Trophoblast cell (in vitro differentiated cells and primary cell): Measurements from ENCODE around the gene ABL1.

Experiments
- DNase-seq, 2 donors: peaks; one replicate each; pipeline ENCODE4 v3.0.0-alpha.2; 2016
- H2AFZ ChIP-seq: 2 replicates; pipeline ENCODE4 v1.6.1; 2013; ENCODE audit warnings: low read length, moderate library complexity, mild to moderate bottlenecking; ENCODE audit not compliant: insufficient read depth, poor library complexity
- H2AK5ac ChIP-seq: 2 replicates; pipeline ENCODE4 v1.6.1; 2013; ENCODE audit warnings: mild to moderate bottlenecking, low read length
- H2BK120ac ChIP-seq: 2 replicates; pipeline ENCODE4 v1.6.1; 2013; ENCODE audit warnings: low read length, mild to moderate bottlenecking, moderate library complexity; ENCODE audit not compliant: insufficient read depth, poor library complexity
- H2BK12ac ChIP-seq: 2 replicates; pipeline ENCODE4 v1.6.1; 2013; ENCODE audit warnings: mild to moderate bottlenecking, low read length, moderate library complexity
- H2BK5ac ChIP-seq: 2 replicates; pipeline ENCODE4 v1.6.1; 2013; ENCODE audit warnings: low read length, low read depth, moderate library complexity, mild to moderate bottlenecking; ENCODE audit not compliant: poor library complexity
- H3K14ac ChIP-seq: 2 replicates; pipeline ENCODE4 v1.6.1; 2013; ENCODE audit warnings: mild to moderate bottlenecking, low read length
- H3K18ac ChIP-seq: 2 replicates; pipeline ENCODE4 v1.6.1; 2013; ENCODE audit warnings: mild to moderate bottlenecking, low read length
- H3K23ac ChIP-seq: 2 replicates; pipeline ENCODE4 v1.6.1; 2013; ENCODE audit warnings: low read length
- H3K27ac ChIP-seq: 2 replicates; pipeline ENCODE4 v1.5.1; 2013; ENCODE audit warnings: low read depth, mild to moderate bottlenecking, inconsistent platforms, low read length, moderate library complexity
- H3K27me3 ChIP-seq: 2 replicates; pipeline ENCODE4 v1.6.1; 2013; ENCODE audit warnings: inconsistent platforms, mild to moderate bottlenecking, low read length, moderate library complexity; ENCODE audit not compliant: insufficient read depth
- H3K36me3 ChIP-seq, 2 experiments: 1 replicate in 1 of 2; 2 replicates in 1 of 2; pipeline ENCODE4 v1.6.1; 2013; ENCODE audit warnings: low read length in 2 of 2, mild to moderate bottlenecking in 2 of 2, moderate library complexity in 1 of 2; ENCODE audit not compliant: insufficient read depth in 2 of 2, control insufficient read depth in 1 of 2
- H3K4ac ChIP-seq: 2 replicates; pipeline ENCODE4 v1.6.1; 2013; ENCODE audit warnings: low read depth, mild to moderate bottlenecking, low read length, moderate library complexity
- H3K4me1 ChIP-seq, 2 experiments: 1 replicate in 1 of 2; 2 replicates in 1 of 2; pipeline ENCODE4 v1.6.1; 2013; ENCODE audit warnings: low read length in 2 of 2, mild to moderate bottlenecking in 2 of 2, moderate library complexity in 1 of 2; ENCODE audit not compliant: insufficient read depth in 2 of 2, control insufficient read depth in 1 of 2
- H3K4me2 ChIP-seq: 2 replicates; pipeline ENCODE4 v1.6.1; 2013; ENCODE audit warnings: inconsistent platforms, mild to moderate bottlenecking, low read length, moderate library complexity
- H3K4me3 ChIP-seq: 2 replicates; pipeline ENCODE4 v1.5.1; 2013; ENCODE audit warnings: mild to moderate bottlenecking, low read depth, low read length, inconsistent platforms
- H3K79me1 ChIP-seq: one replicate; pipeline ENCODE4 v1.6.1; 2013; ENCODE audit warnings: low read length
- H3K79me2 ChIP-seq: 2 replicates; pipeline ENCODE4 v1.6.1; 2013; ENCODE audit warnings: low read length, mild to moderate bottlenecking; ENCODE audit not compliant: control insufficient read depth, insufficient read depth, poor library complexity
- H3K9ac ChIP-seq: 2 replicates; pipeline ENCODE4 v1.6.1; 2013; ENCODE audit warnings: mild to moderate bottlenecking, low read length
- H3K9me3 ChIP-seq: 2 replicates; pipeline ENCODE4 v1.6.1; 2013; ENCODE audit warnings: low read depth, mild to moderate bottlenecking, control low read depth, inconsistent platforms, low read length; ENCODE audit not compliant: insufficient read depth
- H4K12ac ChIP-seq: 2 replicates; pipeline ENCODE4 v1.6.1; 2013; ENCODE audit warnings: low read depth, mild to moderate bottlenecking, low read length, moderate library complexity
- H4K8ac ChIP-seq: 2 replicates; pipeline ENCODE4 v1.6.1; 2013; ENCODE audit warnings: low read depth, mild to moderate bottlenecking, low read length, moderate library complexity
- H4K91ac ChIP-seq: one replicate; pipeline ENCODE4 v1.6.1; 2013; ENCODE audit warnings: low read depth, mild to moderate bottlenecking, low read length, moderate library complexity
- WGBS: extraction: QIAGEN DNeasy Blood & Tissue Kit; methylation state at CpG from one replicate; pipeline ENCODE4 v1.1.7; 2013; ENCODE audit warnings: missing lambda C conversion rate; ENCODE audit not compliant: insufficient read length, insufficient coverage; ENCODE audit errors: extremely low coverage; 5-methylcytosine and 5-hydroxymethylcytosine counted together

ABL1 gene

DNA sequence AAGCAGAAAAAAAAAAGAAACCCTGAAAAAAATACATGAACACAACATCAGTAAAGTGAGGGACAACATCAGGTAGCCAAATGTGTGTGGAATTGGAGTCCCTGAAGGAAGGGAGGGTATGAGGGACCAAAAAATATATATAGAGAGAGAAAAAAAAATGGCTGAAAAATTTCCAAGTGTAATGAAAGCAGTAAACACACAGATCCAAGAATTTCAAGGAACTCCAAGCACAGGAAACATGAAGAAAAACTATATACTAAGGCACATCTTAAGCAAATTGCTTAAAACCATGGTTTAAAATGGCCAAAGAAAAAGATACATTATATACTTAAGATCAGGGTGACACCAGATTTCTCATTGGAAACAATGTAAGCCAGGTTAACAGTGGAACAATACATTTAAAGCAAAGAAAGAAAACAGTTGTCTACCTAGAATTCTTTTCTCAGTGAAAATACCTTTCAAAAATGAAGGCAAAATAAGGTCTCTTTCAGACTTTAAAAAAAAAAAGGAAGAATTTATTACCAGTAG is 24.4 kb upstream of the ABL1 start:
- H2AFZ ChIP-seq = no peak overlapping the region
- H3K27me3 ChIP-seq = no peaks in the 10 kb centered on the region
- H2BK120ac ChIP-seq = no peak overlapping the region
- no peak overlapping the region for H2AK5ac ChIP-seq
- no peaks in the 10 kb centered on the region for H3K79me2 ChIP-seq
- no peak overlapping the region for H3K14ac ChIP-seq
- no peaks in the 10 kb centered on the region for H3K9me3 ChIP-seq
- no peak overlapping the region for H3K9ac ChIP-seq
- H4K12ac ChIP-seq = no peak overlapping the region
- no peak overlapping the region for H3K23ac ChIP-seq
- H3K4ac ChIP-seq = no peak overlapping the region
- no peak overlapping the region for H4K91ac ChIP-seq
- H3K27ac ChIP-seq = no peak overlapping the region
- H4K8ac ChIP-seq = no peak overlapping the region
- no peaks in the 10 kb centered on the region for H3K79me1 ChIP-seq
- no peak overlapping the region for H3K4me3 ChIP-seq
- no peak overlapping the region for H3K18ac ChIP-seq
- H2BK12ac ChIP-seq = no peak overlapping the region
- H2BK5ac ChIP-seq = no peak overlapping the region
- no peak overlapping the region for H3K4me2 ChIP-seq
- no peak for DNase-seq
- no peaks in the 10 kb centered on the region for H3K4me1 ChIP-seq
- H3K36me3 ChIP-seq = no peaks in the 10 kb centered on the region

DNA sequence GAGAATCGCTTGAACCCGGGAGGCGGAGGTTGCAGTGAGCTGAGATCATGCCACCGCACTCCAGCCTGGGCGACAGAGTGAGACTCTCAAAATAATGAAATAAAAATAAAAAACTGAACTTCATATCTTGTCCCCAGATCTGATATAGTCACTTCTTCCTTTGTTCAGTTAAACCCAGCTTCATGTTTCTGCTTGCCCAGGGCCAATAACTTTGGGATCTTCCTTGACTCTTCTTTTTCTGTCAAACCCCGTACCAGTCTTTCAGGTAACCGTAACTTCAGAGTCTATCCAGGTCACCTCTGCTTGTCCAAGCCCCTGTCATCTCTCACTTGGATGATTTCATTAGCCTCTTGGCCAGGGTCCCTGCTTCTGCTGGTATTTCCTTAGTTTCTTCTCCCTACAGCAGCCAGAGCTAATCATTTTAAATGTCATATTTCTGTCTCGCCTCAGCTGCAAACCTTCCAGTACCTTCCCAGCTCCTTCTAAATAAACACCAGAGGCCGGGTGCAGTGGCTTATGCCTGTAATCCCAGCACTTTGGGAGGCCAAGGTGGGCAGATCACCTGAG is 19.7 kb upstream of the ABL1 start:
- no CpG with 5 or more reads among the region's 9 CpGs for WGBS
- Histone ChIP-seq H3K9me3 (no peaks in the 10 kb centered on the region), H2AK5ac (no peak overlapping the region), H4K91ac (no peak overlapping the region), H3K79me2 (no peaks in the 10 kb centered on the region), H2BK120ac (no peak overlapping the region), H3K14ac (no peak overlapping the region), H2BK12ac (no peak overlapping the region), H3K36me3 (no peaks in the 10 kb centered on the region), H2BK5ac (no peak overlapping the region), H3K23ac (no peak overlapping the region), H3K4ac (no peak overlapping the region), H2AFZ (no peak overlapping the region), H3K27ac (no peak overlapping the region), H4K12ac (no peak overlapping the region), H4K8ac (no peak overlapping the region), H3K4me2 (no peak overlapping the region), H3K79me1 (no peaks in the 10 kb centered on the region), H3K4me3 (no peak overlapping the region), H3K4me1 (no peaks in the 10 kb centered on the region), H3K9ac (no peak overlapping the region), H3K18ac (no peak overlapping the region), H3K27me3 (no peaks in the 10 kb centered on the region)
- DNase-seq = no peak

DNA sequence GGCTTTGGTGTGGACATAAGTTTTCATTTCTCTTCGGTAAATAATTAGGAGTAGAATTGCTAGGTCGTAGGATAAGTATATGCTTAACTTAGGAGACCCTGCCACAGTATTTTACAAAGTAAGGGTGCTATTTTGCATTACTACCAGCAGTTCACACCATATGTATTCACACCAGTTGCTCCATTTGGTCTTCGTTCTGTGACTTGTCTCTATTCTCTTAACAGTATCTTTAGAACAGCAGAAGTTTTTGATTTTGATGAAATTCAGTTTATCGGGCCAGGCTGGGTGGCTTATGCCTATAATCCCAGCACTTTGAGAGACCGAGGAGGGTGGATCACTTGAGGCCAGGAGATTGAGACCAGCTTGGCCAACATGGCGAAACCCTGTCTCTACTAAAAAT is 17.1 kb upstream of the ABL1 start:
- no peaks in the 10 kb centered on the region for H3K27me3 ChIP-seq
- H2BK12ac ChIP-seq = no peak overlapping the region
- DNase-seq = no peak
- H3K79me1 ChIP-seq = no peaks in the 10 kb centered on the region
- no peak overlapping the region for H3K4ac ChIP-seq
- H3K23ac ChIP-seq = no peak overlapping the region
- H2AK5ac ChIP-seq = no peak overlapping the region
- no peak overlapping the region for H2BK5ac ChIP-seq
- H3K14ac ChIP-seq = no peak overlapping the region
- no peak overlapping the region for H4K91ac ChIP-seq
- no peaks in the 10 kb centered on the region for H3K36me3 ChIP-seq
- no peak overlapping the region for H3K27ac ChIP-seq
- no peak overlapping the region for H3K18ac ChIP-seq
- no peak overlapping the region for H3K4me3 ChIP-seq
- WGBS = no CpG with 5 or more reads among the region's 6 CpGs
- H4K12ac ChIP-seq = no peak overlapping the region
- no peak overlapping the region for H3K9ac ChIP-seq
- H3K9me3 ChIP-seq = no peaks in the 10 kb centered on the region
- no peak overlapping the region for H3K4me2 ChIP-seq
- no peaks in the 10 kb centered on the region for H3K4me1 ChIP-seq
- no peak overlapping the region for H2BK120ac ChIP-seq
- no peak overlapping the region for H2AFZ ChIP-seq
- H4K8ac ChIP-seq = no peak overlapping the region
- no peaks in the 10 kb centered on the region for H3K79me2 ChIP-seq

DNA sequence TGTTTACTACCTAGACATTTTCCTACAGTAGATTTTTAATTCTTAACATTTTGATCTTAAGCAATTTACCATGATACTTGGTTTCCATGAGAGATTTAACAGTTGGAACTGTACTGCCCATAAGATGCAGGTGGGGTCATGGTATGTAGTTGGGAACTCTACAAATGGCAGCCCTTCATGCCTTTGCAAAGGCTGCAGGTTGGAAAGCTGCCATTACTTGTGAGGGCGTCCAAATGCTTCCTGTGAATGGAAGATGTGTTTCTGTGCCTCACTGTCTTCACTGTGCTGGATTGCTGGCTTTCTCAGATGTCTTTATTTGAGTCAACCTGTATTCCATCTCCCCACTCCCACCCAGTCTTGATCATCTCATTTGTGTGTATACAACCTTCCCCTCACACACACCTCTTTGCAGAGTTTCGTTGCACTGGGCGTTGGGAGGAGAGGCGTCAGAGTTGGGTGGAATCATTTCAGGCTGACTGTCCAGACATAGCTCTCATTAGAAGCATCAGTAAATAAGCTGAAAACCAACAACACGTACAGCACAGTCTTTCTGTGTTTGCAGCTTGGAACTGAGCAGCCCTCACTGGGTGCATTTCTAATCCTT is 14.8 kb upstream of the ABL1 start:
- Histone ChIP-seq H3K79me1 (peaks cover 4% of the 10 kb centered on the region), H4K12ac (no peak overlapping the region), H3K4me3 (no peak overlapping the region), H3K18ac (no peak overlapping the region), H3K9me3 (no peaks in the 10 kb centered on the region), H3K23ac (no peak overlapping the region), H2AFZ (no peak overlapping the region), H3K9ac (no peak overlapping the region), H3K27me3 (no peaks in the 10 kb centered on the region), H3K14ac (no peak overlapping the region), H3K4ac (no peak overlapping the region), H2BK5ac (no peak overlapping the region), H3K36me3 (no peaks in the 10 kb centered on the region), H4K8ac (no peak overlapping the region), H3K79me2 (peaks cover 2% of the 10 kb centered on the region), H4K91ac (no peak overlapping the region), H2BK120ac (no peak overlapping the region), H3K4me2 (no peak overlapping the region), H2AK5ac (no peak overlapping the region), H3K27ac (no peak overlapping the region), H3K4me1 (peaks cover 8 to 9% of the 10 kb centered on the region in 2 experiments), H2BK12ac (no peak overlapping the region)
- DNase-seq = no peak
- no CpG with 5 or more reads among the region's 5 CpGs for WGBS
